DLD1 (cell line): ENCODE data around the gene ZNF587B.
"Not testable (repeated sequence)": the region's sequence is repeated elsewhere in the genome, so short reads cannot be mapped to it uniquely, and the experiment has no call there.

Experiments used
- in situ Hi-C: cut with HindIII; loops from 2 replicates; pipeline ENCODE4 v1.10.0; 2017; ENCODE audit warnings: low sequenced_read_pairs

Gene ZNF587B

GRCh38 chr19:57817976-57818375, 12.1 kb upstream of the ZNF587B start:
- in situ Hi-C loops: no loop called here

DNA sequence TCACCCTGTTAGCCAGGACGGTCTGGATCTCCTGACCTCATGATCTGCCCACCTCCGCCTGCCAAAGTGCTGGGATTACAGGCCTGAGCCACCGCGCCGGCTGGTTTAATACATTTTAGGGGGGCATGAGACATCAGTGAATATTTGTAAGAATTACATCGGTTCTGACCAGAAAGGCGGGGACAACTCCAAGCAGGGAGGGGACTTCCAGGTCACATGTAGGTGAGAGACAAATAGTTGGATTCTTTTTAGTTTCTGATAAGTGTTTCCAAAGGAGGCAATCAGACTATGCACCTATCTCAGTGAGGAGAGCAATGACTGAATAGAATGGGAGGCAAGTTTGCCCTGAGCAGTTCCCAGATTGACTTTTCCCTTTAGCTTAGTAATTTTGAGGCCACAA, 11.7 kb upstream of the ZNF587B start:
- in situ Hi-C loops: no loop called here

- in situ Hi-C loops: no loop called here
Measured at GRCh38 chr19:57819475-57820148, 10.5 kb upstream of the ZNF587B start.

DNA sequence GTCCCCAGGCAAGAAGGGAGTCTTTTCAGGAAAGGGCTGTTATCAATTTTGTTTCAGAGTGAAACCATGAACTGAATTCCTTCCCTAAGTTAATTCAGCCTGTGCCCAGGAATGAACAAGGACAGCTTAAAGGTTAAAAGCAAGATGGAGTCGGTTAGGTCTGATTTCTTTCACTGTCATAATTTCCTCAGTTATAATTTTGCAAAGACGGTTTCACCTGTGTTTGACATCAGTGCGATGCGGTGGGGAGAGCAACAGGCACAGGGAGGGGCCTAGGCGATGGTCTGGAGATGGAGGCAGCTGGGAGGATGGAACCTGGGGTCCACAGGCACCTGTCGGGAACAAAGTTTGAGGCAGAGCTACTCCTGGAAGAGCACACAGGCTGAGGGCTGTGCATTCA, 9.5 kb upstream of the ZNF587B start:
- in situ Hi-C loops: no loop called here

DNA sequence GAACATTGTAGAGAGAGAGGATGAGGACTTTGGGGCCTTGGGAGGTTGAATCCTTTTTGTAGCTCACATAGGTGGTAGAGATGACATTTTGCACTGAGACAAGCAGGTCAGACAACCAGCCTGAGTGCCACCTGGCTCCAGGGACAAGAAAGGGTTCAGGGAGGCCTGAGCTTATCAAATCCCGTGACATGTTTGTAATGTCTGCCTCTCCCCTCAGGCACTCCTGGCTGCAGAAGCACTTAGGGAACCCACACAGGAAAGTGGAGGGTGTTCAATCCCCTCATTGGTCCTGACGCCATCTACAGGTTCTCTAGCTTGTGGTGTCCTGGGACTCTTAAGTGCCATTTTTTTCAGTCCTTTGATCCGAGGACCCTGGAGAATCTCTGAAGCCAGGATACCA, 9.0 kb upstream of the ZNF587B start:
- in situ Hi-C loops: not testable (repeated sequence)

DNA sequence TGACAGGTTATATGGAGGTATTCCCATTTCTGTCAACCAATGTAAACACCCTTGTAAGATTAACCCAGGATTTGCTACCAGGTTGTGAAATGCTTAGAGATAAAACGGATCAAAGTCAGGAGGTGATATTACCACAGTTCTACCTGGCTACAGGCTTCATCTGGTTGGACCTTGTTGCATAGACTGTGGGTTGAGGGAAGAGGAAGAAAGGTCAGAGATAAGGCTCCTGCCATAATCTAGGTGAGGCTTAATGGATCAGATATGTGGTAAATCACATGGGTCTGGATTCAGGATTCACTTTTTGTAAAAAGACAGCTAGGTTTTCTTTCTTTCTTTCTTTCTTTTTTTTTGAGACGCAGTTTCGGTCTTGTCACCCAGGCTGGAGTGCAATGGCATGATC, 8.6 kb upstream of the ZNF587B start:
- in situ Hi-C loops: not testable (repeated sequence)

DNA sequence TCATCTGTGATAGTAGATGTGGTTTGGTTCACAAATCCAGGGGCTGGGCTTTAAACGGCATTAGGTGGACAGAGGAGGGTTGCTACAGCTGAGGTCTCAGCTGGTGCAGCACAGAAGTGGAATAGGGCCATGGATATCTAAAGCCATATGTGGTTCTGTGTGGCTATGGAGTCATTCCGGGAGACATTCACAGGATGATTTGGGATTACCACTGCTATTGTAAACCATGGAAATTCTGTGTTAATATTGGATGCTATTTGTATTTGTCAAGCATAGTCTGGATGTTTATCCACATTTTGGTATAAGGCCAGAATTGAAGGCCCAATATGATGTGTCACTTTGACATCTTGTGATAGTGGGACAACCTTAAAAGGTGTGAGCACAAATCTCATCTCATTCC, 6.9 kb upstream of the ZNF587B start:
- in situ Hi-C loops: not testable (repeated sequence)

GRCh38 chr19:57823608-57824007, 6.5 kb upstream of the ZNF587B start:
- in situ Hi-C loops: not testable (repeated sequence)

DNA sequence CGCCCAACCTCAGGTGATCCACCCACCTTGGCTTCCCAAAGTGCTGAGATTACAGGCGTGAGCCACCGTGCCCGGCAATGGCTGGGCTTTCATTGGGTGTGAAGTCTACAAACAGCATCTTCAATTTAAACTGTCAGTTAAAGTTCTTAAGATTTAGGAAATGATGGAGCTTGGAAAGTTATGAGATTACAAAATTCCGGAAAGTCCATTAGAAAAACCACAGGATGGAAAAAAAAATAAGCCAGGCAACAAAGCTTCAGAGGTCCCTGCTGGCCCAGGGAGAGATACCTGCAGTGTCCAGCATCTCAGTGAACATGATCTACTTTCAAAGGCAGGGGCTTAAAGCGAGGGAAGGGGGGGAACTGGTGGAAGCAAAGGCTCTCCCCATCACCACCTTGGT, 4.6 kb upstream of the ZNF587B start:
- in situ Hi-C loops: no loop called here

GRCh38 chr19:57829316-57829715, 783 bp upstream of the ZNF587B start:
- in situ Hi-C loops: no loop called here

- in situ Hi-C loops: not testable (repeated sequence)
Measured at GRCh38 chr19:57836991-57837390, 6.9 kb downstream of the ZNF587B start.

GRCh38 chr19:57838622-57839191, 8.6 kb downstream of the ZNF587B start:
- in situ Hi-C loops: not testable (repeated sequence)

- in situ Hi-C loops: no loop called here
Measured at GRCh38 chr19:57841122-57841763, 11.1 kb downstream of the ZNF587B start.

GRCh38 chr19:57847164-57847563, 17.1 kb downstream of the ZNF587B start:
- in situ Hi-C loops: not testable (repeated sequence)

DNA sequence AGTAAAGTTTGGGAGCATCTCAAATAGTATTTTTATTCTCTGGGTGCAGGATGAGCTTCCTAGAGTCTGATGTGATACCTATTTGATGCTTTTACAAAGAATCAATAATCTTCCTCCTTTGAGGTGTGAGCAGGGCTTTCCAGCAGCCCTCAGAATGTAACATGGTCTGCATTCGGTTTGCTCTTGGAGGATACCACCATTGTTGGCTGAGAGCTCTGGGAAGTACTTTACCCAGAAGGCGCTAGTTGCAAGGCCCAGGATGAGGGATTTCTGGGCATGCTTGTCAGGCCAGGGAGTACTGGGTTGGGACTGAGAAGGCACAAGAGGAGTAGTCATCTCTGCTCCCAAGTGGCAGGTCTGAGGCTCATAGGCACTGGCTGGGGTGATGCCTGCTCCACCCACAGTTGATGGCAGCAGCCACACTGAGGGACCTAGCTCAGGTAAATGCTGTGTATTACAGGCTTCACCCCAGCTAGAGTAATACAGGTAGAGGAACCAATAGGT, 19.1 kb downstream of the ZNF587B start:
- in situ Hi-C loops: not testable (repeated sequence)

DNA sequence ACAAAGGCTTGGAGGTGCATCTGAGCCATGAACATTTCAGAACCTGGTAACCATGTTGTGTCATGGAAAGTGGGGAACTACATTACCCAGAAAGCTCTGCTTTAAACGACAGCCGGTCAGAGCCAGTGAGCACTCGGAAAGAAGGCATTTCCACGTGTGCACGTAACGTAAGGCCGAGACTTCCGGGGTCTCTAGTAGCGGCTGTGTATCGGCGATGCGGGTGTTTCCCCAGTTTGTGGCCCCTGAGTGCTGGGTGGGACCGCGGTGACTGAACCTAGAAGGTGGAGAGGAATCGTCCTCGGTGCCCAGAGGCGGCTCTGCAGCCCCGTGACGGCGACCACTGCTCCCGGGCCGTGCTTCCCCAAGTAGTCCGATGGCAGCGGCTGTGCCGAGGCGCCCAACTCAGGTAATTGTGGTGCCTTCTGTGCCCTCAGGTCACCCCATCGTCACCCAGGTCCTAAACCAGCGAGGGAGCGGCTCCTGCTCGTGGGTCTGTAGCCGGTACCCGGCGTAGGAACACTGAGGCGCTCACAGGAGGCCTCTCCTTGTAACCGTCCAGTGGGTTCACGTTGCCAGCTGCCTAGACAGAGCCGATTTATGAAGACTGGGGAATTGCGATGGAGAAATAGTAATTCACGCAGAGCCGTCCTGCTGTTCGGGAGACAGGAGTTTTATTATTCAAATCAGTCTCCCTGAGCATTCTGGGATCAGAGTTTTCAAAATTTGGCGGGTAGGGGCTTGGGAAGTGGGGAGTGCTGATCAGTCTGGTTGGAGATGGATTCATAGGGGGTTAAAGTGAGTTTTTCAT, 19.8 kb downstream of the ZNF587B start, which contains the start of gene ZNF587:
Gene ZNF587, plus strand, starts transcription at position 194 of the 808 bp plus-strand sequence. Its CDS starts 180 bp downstream, at position 374.
- in situ Hi-C loops: not testable (repeated sequence)

DNA sequence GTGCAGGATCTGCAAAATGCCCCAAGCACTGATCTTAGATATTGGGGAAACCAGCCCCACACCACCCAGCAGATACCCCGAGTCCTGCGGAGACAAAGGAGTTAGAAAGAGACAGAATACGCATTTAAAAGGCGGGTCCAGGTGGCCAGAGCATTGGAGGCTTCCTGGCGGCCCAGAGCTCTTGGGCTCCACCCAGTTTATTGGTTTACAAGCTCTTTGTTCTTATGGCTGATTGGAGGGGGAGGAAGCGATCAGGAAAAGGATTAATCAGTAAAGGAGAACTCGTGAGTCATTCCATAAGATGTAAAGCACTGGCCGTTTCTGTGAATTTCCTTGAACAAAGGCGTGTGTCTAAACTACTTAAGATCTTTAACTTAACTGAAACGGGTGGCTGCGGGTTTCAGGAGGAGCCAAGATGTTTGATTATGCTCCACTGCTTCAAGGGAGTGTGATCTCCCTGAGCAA, 20.5 kb downstream of the ZNF587B start:
- in situ Hi-C loops: no loop called here

- in situ Hi-C loops: not testable (repeated sequence)
Measured at GRCh38 chr19:57851812-57852603, 21.9 kb downstream of the ZNF587B start.

- in situ Hi-C loops: not testable (repeated sequence)
Measured at GRCh38 chr19:57854117-57854516, 24.0 kb downstream of the ZNF587B start.

DNA sequence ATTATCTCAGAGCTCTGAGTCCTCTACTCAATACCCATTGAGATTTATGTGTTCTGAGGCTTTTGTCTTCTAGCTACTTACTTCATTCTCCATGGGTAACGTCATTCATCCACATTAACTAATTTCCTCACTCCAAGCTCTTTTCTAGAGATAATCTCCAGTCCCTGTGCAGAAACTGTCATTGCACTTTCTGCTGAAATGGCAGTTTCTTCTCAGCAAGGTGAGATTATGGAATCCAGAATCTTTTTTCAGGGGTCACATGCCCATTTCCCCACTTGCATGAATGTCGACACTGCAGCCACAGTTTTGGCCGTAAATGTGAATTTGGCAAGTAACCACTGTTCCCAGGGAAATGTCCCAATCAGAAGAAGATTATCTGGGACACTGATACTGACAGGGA, 32.3 kb downstream of the ZNF587B start:
- in situ Hi-C loops: not testable (repeated sequence)
